GM18498 (cell line): Measurements from ENCODE around the gene CASP4.

ENCODE experiments used
- ATAC-seq: cut with Tn5 transposase; IDR thresholded peaks from one replicate; pipeline ENCODE4 v1.9.1; 2021; ENCODE audit warnings: mild to moderate bottlenecking, moderate library complexity; ENCODE audit not compliant: unreplicated experiment

The CASP4 gene

GRCh38 chr11:104895634-104896033 lies 72.7 kb downstream of the CASP4 start:
- ATAC-seq = no peak

- ATAC-seq = no peak
Measured at GRCh38 chr11:104893876-104894275, 74.5 kb downstream of the CASP4 start.
